T-helper 22 cell (primary cell): Measurements from ENCODE around the gene PLEK2.
"Not testable (repeated sequence)": the region's sequence is repeated elsewhere in the genome, so short reads cannot be mapped to it uniquely, and the experiment has no call there.

Experiments
- DNase-seq: peaks from one replicate; pipeline ENCODE4 v3.0.0-alpha.2; 2020; ENCODE audit warnings: low read depth

The PLEK2 gene

GRCh38 chr14:67358924-67359774 is 52.8 kb downstream of the PLEK2 start:
- no peak for DNase-seq

DNA sequence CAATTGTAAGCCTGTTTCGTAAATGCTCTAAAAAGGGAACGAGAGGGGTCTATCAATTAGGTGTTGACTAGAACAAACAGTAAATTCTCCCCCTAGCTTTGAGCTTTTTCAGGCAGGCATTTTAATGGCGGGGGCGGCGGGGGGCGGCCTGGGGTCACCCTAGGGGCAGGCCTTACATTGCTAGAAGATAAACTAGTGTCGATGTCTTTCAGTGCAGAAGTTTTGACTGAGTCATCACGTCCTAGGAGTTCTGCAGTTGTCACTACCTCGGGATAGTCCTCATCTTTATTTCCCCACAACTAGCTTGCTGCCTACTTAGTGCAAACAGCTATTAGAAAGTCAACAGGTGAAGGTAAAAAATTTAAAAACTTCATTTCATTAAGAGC is 54.0 kb downstream of the PLEK2 start:
- DNase-seq: no peak

DNA sequence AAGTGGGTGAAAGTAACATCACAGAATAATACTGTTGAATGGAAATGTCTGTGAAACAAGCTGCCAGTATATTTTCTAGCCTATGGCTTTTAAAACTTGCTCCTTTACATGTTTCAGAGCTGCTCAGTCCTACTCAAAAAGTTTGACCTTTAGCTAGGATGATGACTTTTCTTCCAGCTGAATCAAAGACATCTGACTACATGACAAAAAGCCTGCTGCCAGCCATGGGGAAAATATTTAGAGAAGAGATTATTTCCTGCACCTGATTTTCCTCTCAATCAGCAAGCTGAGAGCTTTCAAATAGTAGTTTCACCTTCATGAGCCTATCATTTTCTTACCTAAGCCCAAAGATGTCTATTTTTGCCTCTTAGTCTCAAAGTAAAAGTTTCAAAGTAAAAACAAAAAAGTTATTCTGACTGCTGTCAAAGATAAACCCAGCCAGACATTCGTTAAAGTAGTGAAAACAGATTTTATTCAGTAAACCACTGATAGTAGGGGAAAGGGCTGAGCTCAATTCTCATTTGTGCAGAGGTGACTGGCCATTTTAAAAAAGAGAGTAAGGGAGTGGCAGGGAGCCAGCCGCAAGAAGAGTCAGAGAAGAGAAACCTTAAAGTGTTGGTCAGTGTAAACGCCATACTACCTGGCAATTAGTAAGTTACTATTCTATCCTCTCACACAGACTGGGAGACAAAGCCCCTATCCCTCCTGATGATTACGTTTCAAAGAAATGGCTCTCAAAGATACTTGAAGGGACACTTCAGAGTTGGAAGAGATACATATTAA is 54.6 kb downstream of the PLEK2 start:
- no peak for DNase-seq

DNA sequence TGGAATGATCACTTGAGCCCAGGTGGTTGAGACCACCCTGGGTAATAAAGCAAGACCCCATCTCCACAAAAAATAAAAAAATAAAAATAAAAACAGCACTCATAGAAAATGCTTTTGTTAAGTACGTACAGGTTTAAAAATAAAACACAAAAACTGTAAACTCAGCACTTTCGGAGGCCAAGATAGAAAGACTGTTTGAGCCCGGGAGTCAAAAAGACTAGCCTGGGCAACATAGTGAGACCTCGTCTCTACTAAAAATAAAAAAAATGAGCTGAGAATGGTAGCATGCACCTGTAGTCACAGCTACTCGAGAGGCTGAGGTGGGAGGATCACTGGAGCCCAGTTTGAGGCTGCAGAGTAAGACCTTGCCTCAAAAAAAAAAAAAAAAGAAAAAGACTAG is 59.9 kb downstream of the PLEK2 start:
- DNase-seq: no peak

DNA sequence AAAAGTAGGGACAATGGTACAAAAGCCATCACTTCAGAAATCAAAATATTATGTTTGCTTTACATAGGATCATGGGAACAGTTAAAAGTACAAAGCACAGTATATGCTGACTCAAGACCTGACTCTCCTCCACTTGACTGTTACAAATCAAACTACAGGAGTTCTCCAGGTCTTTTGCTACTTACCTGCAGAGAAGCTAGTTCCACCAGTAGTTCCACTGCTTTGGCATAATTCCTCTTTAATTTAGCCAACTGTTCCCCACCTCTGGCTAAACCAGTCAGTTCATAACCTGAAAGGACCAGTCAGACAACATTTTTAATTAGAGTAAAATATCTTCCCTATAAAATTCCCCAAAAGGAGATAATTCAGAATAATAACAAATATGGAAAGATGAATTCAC is 66.4 kb downstream of the PLEK2 start:
- no peak for DNase-seq

- no peak for DNase-seq
Measured at GRCh38 chr14:67343601-67344230, 68.2 kb downstream of the PLEK2 start.

DNA sequence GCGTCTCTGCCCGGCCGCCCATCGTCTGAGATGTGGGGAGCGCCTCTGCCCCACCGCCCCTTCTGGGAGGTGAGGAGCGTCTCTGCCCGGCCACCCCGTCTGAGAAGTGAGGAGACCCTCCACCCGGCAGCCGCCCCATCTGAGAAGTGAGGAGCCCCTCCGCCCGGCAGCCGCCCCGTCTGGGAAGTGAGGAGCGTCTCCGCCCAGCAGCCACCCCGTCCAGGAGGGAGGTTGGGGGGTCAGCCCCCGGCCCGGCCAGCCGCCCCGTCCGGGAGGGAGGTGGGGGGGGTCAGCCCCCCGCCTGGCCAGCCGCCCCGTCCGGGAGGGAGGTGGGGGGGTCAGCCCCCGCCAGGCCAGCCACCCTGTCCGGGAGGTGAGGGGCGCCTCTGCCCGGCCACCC is 70.7 kb downstream of the PLEK2 start:
- DNase-seq: not testable (repeated sequence)
